GM21360 (cell line): ENCODE results near the gene CACNB4.
A peak's percentile ranks its signal among the peaks of the same experiment; 100 is the strongest.

Experiments used
- ATAC-seq: cut with Tn5 transposase; IDR thresholded peaks from one replicate; pipeline ENCODE4 v1.9.1; 2021; ENCODE audit warnings: mild to moderate bottlenecking, moderate library complexity; ENCODE audit not compliant: unreplicated experiment

The CACNB4 gene

GRCh38 chr2:151861174-151861573 lies 237.7 kb downstream of the CACNB4 start:
- no peak for ATAC-seq

- ATAC-seq: no peak
These were observed 238.2 kb downstream of the CACNB4 start for GRCh38 chr2:151860613-151861146.

- no peak for ATAC-seq
These were observed 238.6 kb downstream of the CACNB4 start for GRCh38 chr2:151860210-151860609.

- ATAC-seq: no peak
These were observed 241.2 kb downstream of the CACNB4 start for GRCh38 chr2:151857650-151858049.

- ATAC-seq: no peak
These were observed 243.7 kb downstream of the CACNB4 start for GRCh38 chr2:151855111-151855510.

GRCh38 chr2:151853070-151853758 lies 245.6 kb downstream of the CACNB4 start:
- no peak for ATAC-seq

- no peak for ATAC-seq
These were observed 246.4 kb downstream of the CACNB4 start for GRCh38 chr2:151852260-151853069.

- ATAC-seq: no peak
These were observed 247.1 kb downstream of the CACNB4 start for GRCh38 chr2:151851761-151852160.

- no peak for ATAC-seq
These were observed 249.3 kb downstream of the CACNB4 start for GRCh38 chr2:151849413-151850010.

- no peak for ATAC-seq
These were observed 253.0 kb downstream of the CACNB4 start for GRCh38 chr2:151845884-151846283.

GRCh38 chr2:151845481-151845880 lies 253.4 kb downstream of the CACNB4 start:
- ATAC-seq: no peak

GRCh38 chr2:151844211-151844896 lies 254.5 kb downstream of the CACNB4 start:
- no peak for ATAC-seq

- ATAC-seq: no peak
These were observed 255.2 kb downstream of the CACNB4 start for GRCh38 chr2:151843691-151844061.

GRCh38 chr2:151842830-151843690 lies 255.8 kb downstream of the CACNB4 start:
- peak; percentile 27 for ATAC-seq

- ATAC-seq: no peak
These were observed 257.8 kb downstream of the CACNB4 start for GRCh38 chr2:151841047-151841424.

GRCh38 chr2:151840216-151841046 lies 258.4 kb downstream of the CACNB4 start:
- peak; percentile 99 for ATAC-seq

GRCh38 chr2:151837926-151838325 lies 260.9 kb downstream of the CACNB4 start:
- ATAC-seq: no peak

GRCh38 chr2:151833984-151834383 lies 264.9 kb downstream of the CACNB4 start:
- ATAC-seq: peak; percentile 70

GRCh38 chr2:151830961-151831360 lies 267.9 kb downstream of the CACNB4 start:
- ATAC-seq: no peak
